Measurements from ENCODE around the gene SMOC2.
A peak's percentile ranks its signal among the peaks of the same experiment; 100 is the strongest.

Gene SMOC2

GRCh38 chr6:168581236-168581635 lies 140.3 kb downstream of the SMOC2 start:
- DNase-seq, result no peak

DNA sequence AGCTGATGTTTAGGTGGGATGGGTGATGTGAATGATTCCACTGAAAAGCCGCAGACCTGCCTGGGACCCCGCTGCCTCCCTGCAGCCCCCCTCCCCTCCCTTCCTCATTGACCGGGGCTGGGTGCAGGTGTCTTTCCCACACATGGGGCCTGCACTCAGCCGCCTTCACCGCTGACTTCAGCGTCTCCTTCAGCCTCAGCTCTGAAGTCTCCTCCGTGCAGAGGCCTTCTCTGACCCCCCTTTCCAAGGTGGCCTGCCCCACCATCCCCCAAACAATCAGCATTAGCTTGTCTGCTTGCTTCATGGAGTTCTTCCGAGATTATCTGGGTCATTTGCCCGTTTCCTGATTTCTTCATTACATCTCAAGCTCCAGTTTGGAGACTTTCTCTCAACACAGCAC lies 140.7 kb downstream of the SMOC2 start:
- no peak for DNase-seq

GRCh38 chr6:168582571-168582981 lies 141.6 kb downstream of the SMOC2 start:
- DNase-seq, result no peak

DNA sequence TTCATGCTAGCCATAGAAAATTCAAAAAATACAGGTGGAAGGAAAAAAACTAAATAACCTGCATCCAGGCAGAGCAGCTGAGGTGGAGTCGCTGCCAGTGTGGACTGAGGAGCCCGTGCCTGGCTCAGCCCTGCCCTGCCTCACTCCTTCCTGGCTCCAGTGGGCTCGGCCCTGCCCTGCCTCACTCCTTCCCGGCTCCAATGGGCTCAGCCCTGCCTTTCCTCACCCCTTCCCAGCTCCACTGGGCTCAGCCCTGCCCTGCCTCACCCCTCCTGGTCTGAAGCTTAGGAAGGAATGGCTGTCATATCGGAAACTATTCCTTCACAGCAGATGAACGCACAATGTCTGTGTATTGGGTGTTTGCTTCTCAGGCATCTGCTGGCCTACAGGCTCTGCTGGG lies 142.1 kb downstream of the SMOC2 start:
- no peak for DNase-seq

- no peak for DNase-seq
Observed at GRCh38 chr6:168583821-168584220, 142.8 kb downstream of the SMOC2 start.

GRCh38 chr6:168584249-168584648 lies 143.3 kb downstream of the SMOC2 start:
- DNase-seq, result no peak

DNA sequence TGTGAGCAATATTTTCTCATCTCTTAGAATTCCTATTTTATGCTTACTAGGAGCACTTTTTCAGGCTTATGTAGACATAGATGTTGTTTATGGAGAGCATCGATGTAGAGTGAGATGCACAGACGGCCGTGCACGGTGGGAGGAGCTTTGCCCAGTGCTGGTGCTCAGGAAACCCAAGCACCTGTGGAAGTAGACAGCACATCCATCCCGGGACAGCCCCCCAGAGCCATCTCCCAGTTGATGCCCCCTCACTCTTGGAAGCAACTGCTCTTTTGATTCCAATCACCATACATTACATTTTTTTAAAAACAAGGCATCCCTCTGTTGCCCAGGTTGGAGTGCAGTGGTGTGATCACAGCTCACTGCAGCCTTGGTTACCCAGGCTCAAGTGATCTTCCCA lies 143.7 kb downstream of the SMOC2 start:
- no peak for DNase-seq

- DNase-seq, result no peak
Observed at GRCh38 chr6:168585441-168585840, 144.5 kb downstream of the SMOC2 start.

GRCh38 chr6:168589275-168589674 lies 148.3 kb downstream of the SMOC2 start:
- no peak for DNase-seq

DNA sequence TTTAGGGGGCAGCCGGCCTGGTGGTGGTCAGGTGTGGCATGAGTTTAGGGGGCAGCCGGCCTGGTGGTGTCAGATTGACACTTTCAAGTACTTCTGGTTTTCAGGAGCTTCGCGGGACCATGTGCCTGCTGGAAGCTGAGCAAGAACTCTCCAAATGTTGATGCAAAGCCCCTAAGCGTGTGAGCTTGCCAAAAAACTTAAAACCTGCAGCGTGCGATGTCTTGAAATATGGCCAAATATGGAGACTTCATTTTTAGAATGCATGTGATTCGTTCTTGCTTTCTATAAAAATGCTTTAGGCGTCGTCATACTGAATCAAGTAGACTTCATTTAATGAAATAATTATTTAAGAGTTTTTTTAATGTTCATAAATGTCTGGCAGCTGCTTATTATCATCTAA lies 149.4 kb downstream of the SMOC2 start:
- DNase-seq, result no peak

DNA sequence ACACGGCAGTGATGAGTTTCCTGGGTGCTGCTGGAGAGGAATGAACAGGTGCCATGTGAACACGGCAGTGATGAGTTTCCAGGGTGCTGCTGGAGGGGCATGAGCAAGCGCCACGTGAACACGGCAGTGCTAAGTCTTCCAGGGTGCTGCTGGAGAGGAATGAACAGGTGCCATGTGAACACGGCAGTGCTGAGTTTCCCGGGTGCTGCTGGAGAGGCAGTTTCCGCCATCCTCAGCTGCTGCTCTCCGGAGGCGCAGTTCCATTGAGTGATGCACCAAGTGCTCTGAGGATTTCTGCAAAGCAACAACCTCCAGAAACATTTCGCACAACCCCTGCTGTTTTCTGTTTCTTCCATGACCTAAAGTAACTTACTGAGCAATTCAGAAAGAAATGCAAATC lies 155.4 kb downstream of the SMOC2 start:
- no peak for DNase-seq

DNA sequence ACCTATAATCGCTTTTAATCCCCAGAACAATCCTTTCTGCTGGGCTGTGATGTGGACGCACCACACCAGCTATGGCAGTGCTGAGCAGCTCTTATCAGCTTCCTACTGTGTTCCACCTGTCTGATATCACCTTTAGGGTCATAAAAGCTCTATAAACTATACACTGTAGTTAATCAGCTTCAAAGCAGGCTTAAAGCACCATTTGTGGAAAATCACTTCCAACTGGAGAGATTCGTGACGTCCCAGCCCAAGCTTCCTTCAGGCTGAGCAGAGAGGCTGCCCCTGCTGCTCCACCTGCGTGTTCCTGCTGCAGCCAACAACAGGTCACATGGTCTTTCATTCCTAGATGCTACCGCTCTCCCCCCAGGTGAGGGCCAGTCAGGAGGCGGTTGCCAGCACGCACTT lies 156.5 kb downstream of the SMOC2 start:
- DNase-seq, result no peak

DNA sequence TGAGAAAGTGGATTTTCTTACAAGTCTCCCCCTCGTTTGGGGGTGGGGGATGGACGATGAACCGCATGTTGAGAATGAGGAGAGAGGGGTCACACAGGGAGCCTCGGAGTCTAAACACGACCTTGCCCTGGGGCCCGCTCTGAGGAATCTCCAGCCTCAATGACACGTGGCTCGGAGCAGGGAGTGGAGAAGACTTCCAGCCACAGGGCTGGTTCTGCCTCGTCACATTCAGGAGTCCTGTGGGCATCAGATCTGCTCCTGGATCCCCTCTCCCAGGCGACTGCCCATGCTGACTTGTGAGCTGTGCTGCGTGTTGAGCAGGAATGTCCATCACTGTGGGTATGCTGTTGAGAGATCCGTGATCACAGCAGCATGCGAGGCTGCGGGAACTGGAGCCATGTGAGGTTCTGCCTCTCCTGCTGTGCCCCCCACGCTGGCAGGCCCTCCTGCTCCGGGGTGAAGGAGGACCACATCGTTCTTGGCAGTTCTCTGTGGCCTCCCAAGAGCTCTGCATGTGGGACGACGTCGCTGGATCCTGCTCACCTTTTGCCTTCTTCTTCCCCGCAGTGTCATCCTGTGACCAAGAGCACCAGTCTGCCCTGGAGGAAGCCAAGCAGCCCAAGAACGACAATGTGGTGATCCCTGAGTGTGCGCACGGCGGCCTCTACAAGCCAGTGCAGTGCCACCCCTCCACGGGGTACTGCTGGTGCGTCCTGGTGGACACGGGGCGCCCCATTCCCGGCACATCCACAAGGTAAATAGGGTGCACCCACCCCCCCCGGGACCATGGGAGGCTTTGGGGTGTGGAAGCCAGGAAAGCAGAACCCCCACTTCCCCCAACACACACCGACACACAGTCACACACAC lies 157.5 kb downstream of the SMOC2 start:
- no peak for DNase-seq

DNA sequence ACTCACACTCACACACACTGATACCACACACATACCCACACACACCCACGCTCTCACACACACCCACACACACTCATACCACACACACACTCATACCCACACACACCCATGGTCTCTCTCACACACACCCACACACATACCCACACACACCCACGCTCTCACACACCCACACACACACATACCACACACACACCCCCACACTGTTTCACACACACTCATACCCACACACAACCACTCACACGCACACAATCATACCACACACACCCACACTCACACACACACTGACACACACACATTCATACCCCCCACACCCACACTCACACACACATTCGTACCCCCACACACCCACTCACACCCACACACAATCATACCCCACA lies 158.1 kb downstream of the SMOC2 start:
- no peak for DNase-seq

DNA sequence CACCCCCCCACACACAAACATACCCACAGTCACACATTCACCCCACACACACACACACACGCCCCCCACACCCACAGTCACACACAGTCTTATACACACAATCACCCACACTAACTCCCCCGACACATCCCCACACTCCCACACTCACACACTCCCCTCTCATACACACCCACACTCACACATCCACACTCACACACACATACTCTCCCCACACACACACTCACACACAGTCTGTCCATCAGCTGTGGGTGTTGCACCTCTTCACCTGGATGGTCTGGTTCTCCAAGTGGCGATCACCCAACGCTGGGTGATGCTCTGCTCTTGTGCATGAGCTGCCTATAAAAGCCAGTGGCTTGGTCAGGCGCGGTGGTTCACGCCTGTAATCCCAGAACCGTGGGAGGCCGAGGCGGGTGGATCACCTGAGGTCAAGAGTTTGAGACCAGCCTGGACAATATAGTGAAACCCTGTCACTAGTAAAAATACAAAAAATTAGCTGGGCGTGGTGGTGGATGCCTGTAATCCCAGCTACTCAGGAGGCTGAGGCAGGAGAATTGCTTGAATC lies 158.9 kb downstream of the SMOC2 start:
- no peak for DNase-seq

GRCh38 chr6:168600381-168600780 lies 159.4 kb downstream of the SMOC2 start:
- DNase-seq, result no peak

GRCh38 chr6:168601111-168601510 lies 160.1 kb downstream of the SMOC2 start:
- no peak for DNase-seq

DNA sequence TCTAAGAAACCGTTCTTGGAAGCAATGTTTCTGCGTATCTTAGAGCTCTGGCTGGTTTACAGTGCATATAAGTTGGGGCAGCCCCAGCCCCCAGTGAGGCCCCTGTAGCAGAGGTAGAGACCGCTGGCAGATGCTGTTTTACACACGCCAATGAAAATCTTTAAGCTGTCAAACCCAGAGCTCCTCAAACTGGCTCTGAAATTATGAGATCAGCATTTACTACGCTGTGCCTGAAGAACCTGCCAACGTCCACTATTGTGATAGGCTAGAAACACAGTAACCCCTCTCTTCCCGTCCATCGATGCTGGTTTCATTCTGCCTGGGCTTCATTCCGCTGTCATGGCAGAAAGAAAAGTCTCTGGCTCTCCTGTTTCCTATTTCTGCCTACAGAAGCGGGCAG lies 160.6 kb downstream of the SMOC2 start:
- DNase-seq, result no peak

GRCh38 chr6:168602576-168602975 lies 161.6 kb downstream of the SMOC2 start:
- no peak for DNase-seq

DNA sequence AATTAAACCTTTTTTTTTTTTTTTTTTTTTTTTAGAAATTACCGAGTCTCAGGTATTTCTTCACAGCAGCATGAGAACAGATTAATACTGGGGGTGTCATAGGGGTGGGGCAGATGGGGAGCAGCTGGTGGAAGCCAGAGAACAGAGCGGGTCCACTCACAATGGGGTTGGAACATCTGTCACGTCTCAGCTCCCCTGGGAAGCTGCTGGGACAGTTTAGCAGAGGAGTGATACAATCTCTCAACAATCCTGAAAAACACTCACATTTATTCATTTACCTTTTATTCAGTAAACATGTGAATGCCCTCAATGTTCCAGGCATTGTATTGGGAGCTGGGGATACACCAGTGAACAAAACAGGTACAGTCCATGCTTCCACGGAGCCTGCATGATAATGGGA lies 162.2 kb downstream of the SMOC2 start:
- DNase-seq, result no peak

- DNase-seq, result no peak
Observed at GRCh38 chr6:168605964-168606363, 165.0 kb downstream of the SMOC2 start.

- DNase-seq, result no peak
Observed at GRCh38 chr6:168606722-168607121, 165.7 kb downstream of the SMOC2 start.

GRCh38 chr6:168607272-168608112 lies 166.5 kb downstream of the SMOC2 start:
- peak; percentile 54 for DNase-seq

DNA sequence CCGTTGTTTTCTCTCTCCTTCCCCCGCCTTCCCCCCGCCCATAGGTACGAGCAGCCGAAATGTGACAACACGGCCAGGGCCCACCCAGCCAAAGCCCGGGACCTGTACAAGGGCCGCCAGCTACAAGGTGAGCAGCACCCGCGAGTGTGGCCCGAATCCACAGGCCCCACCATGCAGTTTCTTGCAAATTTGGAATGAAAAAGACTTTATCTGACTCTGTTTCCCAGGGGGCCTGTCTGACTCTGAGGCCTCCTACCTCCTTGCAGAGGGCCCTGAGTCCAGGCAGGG lies 167.1 kb downstream of the SMOC2 start:
- no peak for DNase-seq
